SK-N-MC (cell line): ENCODE data around the gene APBA1.

Experiments used
- DNase-seq: peaks from one replicate; pipeline ENCODE4 v3.0.0-alpha.2; 2011; ENCODE audit warnings: low read depth, low spot score
- H3K27ac ChIP-seq: fragments of 200-600 bp; sonication (generic); 2 replicates; pipeline ENCODE4 v1.5.1; 2016; ENCODE audit warnings: mixed run types
- H3K36me3 ChIP-seq: fragments of 200-600 bp; sonication (generic); 2 replicates; pipeline ENCODE4 v1.6.1; 2017; ENCODE audit warnings: antibody characterized with exemption, low read length, mixed read lengths; ENCODE audit not compliant: insufficient read depth
- H3K4me3 ChIP-seq: fragments of 200-600 bp; sonication (generic); 2 replicates; pipeline ENCODE4 v1.5.1; 2016
- H3K9ac ChIP-seq: fragments of 200-600 bp; sonication (generic); 2 replicates; pipeline ENCODE4 v1.8.0; 2017; ENCODE audit warnings: mixed run types, mixed read lengths; ENCODE audit not compliant: insufficient read length
- H3K9me3 ChIP-seq: fragments of 200-600 bp; sonication (generic); 2 replicates; pipeline ENCODE4 v1.6.1; 2017; ENCODE audit warnings: low read depth, mild to moderate bottlenecking, antibody characterized with exemption, low read length, moderate library complexity, mixed read lengths
- EZH2 ChIP-seq: fragments of 200-600 bp; sonication (generic); IDR thresholded peaks from one replicate; pipeline ENCODE4 v1.6.1; 2017; ENCODE audit warnings: antibody characterized with exemption
- FOXP2 ChIP-seq: optimal IDR thresholded peaks from 2 replicates; pipeline ENCODE3; 2011; ENCODE audit warnings: mild to moderate bottlenecking, moderate library complexity; ENCODE audit not compliant: insufficient read depth; ENCODE audit errors: extremely low read length, control extremely low read depth
- POLR2AphosphoS5 ChIP-seq: IDR thresholded peaks from 2 replicates; pipeline ENCODE4 v1.6.1; 2012; ENCODE audit warnings: mild to moderate bottlenecking, low read depth, low read length, borderline replicate concordance

Gene APBA1

DNA sequence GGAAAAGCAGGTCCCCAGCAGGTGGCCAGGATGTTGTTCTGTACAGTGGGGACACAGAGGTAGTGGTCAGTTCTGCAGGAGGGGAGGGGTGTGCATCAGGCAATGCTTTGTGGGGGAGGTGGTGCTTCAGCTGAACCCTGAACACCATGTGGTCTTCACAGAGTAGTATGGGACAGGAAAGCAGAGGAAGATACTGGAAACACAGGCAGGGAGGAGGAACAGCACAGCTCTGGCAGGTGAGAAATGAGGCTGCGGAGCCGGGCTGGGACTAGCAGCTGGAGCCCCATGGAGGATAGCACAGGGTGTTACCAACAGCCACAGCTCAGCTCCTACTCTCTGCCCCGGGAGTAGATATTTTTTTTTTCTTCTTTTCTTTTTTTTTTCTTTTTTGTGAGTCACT lies 185.7 kb downstream of the APBA1 start:
- TF ChIP-seq FOXP2: no peak
- TF ChIP-seq EZH2: no peak
- TF ChIP-seq POLR2AphosphoS5: no peak
- H3K27ac ChIP-seq: no peak overlapping the region
- DNase-seq: no peak
- no peak overlapping the region for H3K9ac ChIP-seq
- no peak overlapping the region for H3K4me3 ChIP-seq
- H3K9me3 ChIP-seq: no peaks in the 10 kb centered on the region
- no peaks in the 10 kb centered on the region for H3K36me3 ChIP-seq

DNA sequence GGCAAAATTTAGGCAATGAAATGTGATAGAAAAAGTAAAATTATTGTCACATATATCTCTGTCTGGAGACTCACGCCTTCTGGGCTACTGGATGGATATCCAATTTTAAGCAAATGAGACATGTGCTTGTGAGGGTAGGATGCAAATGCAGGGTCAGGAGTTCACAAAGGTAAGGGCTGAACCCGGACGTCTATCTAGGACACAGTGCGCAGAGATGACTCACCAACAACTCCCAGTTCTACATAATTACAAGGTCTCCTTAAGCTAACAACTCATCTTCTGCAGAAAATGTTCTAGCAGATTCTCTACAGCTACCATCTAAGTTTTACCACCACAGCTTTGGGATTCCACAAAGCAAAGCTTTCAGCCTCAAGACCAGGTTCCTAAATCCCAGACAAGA lies 186.7 kb downstream of the APBA1 start:
- H3K9ac ChIP-seq: no peak overlapping the region
- DNase-seq: no peak
- no peaks in the 10 kb centered on the region for H3K36me3 ChIP-seq
- no peaks in the 10 kb centered on the region for H3K9me3 ChIP-seq
- H3K27ac ChIP-seq: no peak overlapping the region
- TF ChIP-seq POLR2AphosphoS5 (no peak), EZH2 (no peak), FOXP2 (no peak)
- no peak overlapping the region for H3K4me3 ChIP-seq

DNA sequence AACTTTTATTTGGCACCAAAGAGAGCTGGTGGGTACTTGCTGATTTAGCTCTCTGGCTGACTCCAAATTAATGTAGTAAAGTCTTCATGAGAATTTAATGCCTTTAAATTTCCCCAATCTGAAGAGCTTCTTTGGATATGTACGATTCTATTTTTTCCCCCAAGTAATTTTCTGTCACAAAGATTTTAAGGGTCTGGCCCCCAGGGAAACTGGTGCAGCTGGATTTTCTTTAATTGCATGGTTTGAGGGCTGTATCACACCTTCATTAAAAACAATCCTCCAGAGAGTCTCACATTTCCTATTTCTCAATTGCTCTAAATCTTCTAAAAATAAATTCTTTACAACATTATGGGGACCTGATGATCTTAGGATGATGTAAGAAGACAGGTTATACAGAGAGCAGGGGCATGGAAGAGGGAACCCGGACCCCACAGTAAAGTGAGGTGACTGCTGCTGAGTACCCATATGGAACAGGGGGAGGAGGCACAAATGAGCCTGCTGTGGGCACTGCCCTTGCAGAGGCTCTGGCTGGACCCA lies 188.2 kb downstream of the APBA1 start:
- Histone ChIP-seq H3K9me3 (no peaks in the 10 kb centered on the region), H3K9ac (no peak overlapping the region), H3K4me3 (no peak overlapping the region), H3K36me3 (no peaks in the 10 kb centered on the region), H3K27ac (no peak overlapping the region)
- DNase-seq: no peak
- TF ChIP-seq POLR2AphosphoS5 (no peak), FOXP2 (no peak), EZH2 (no peak)

DNA sequence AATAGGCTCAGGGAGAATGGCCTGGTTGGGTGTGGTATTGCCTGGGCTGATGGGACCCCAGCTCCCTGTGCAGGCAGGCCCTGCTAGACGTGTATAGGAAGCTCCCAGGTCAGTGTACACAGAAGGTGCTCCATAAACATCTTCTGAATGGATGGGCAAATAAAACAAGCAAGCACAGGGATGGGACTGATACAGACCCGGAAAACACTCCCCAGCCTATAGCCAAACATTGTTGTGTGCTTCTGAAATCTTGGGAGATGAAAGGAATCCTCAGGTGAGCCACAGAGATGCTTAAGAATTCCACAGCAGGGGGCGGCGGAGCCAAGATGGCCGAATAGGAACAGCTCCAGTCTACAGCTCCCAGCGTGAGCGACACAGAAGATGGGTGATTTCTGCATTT lies 195.4 kb downstream of the APBA1 start:
- no peak for TF ChIP-seq POLR2AphosphoS5
- no peak for TF ChIP-seq EZH2
- TF ChIP-seq FOXP2: no peak
- Histone ChIP-seq H3K27ac (no peak overlapping the region), H3K36me3 (no peaks in the 10 kb centered on the region), H3K4me3 (no peak overlapping the region), H3K9ac (no peak overlapping the region), H3K9me3 (no peaks in the 10 kb centered on the region)
- DNase-seq: no peak

DNA sequence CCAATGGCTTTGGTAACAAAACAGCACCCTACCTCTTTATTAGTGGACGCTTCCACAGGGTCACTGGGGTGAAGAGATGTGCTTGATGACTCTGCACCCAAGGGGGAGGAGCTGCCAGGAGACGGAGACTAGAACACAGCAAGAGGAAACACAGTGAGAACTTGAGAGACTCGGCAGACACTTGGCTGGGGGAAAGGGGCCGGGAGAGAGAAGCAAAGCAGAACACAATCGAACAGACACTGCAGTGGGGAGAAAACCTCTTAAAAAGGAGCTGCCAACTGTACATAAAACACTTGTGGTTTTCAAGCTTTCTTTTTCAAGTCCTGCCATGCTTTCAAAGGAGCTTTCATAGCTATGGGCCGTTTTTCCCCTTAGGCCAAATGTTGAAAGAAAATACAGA lies 196.2 kb downstream of the APBA1 start:
- Histone ChIP-seq H3K27ac (no peak overlapping the region), H3K36me3 (no peaks in the 10 kb centered on the region), H3K4me3 (no peak overlapping the region), H3K9ac (no peak overlapping the region), H3K9me3 (no peaks in the 10 kb centered on the region)
- no peak for DNase-seq
- TF ChIP-seq POLR2AphosphoS5 (no peak), FOXP2 (no peak), EZH2 (no peak)

DNA sequence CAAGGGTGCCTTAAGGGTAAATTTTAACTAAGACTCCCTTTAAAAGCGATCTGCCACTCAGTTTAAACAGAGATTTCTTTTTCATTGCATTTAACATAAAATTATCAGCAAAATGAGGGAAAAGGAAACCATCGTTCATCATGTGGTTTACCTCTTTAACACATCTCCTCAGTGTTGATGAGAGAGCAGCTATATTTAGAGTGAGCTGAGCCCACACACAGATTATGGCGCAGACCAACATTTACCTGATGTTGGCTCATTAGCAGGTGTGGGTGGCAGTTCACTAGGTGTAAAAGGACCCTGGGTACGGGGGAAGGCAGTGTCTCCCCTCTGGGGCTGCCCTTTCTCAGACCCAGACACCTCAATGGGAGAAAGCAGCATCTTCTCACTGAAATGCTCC lies 197.3 kb downstream of the APBA1 start:
- H3K4me3 ChIP-seq: no peak overlapping the region
- no peak overlapping the region for H3K9ac ChIP-seq
- DNase-seq: no peak
- no peaks in the 10 kb centered on the region for H3K9me3 ChIP-seq
- TF ChIP-seq EZH2 (no peak), POLR2AphosphoS5 (no peak), FOXP2 (no peak)
- no peaks in the 10 kb centered on the region for H3K36me3 ChIP-seq
- no peak overlapping the region for H3K27ac ChIP-seq

DNA sequence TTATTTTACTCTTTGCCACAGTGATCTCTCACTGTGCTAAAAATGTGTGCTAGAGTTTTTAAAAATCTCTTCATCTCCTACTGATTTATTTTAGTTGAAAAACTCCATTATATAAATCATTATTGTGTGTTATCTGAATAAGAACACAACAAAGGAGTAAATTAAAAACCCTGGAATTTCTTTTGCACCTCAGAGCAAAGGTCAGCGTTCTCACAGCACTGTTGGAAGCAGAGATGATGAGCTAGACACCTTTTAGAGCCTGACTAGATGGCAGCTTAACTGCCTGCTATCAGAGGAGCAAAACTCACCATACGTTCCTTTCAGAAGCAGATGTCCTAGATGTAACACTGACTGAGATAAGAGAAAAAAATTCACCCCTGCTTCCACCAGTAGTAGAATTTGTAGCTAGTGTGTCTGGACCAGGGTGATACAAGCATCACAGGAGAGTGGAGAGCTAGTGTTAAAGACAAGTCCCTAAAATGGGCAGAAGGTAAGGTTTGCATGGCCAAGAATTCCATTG lies 200.0 kb downstream of the APBA1 start:
- H3K4me3 ChIP-seq: no peak overlapping the region
- no peaks in the 10 kb centered on the region for H3K9me3 ChIP-seq
- H3K36me3 ChIP-seq: no peaks in the 10 kb centered on the region
- no peak for DNase-seq
- no peak for TF ChIP-seq EZH2
- TF ChIP-seq POLR2AphosphoS5: no peak
- no peak for TF ChIP-seq FOXP2
- no peak overlapping the region for H3K27ac ChIP-seq
- H3K9ac ChIP-seq: no peak overlapping the region

DNA sequence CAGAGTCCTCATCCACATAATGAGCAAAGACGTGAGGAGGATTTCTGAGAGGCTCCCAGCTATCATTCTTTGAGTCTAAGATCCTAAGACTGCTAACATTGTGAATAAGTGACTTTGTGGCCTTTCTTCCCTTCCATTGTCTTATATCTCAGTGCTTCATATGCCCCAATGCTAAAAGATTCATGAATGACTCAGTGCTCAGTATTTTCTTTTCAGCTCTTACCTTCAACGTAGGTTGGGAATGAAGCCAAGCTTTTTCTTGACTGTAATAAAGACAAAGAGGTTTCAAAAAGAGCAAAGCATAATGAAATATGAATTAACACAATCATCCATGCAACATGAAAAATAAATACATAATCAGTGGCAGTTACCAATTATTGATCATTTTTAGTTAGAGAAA lies 200.7 kb downstream of the APBA1 start:
- DNase-seq: no peak
- TF ChIP-seq FOXP2 (no peak), POLR2AphosphoS5 (no peak), EZH2 (no peak)

DNA sequence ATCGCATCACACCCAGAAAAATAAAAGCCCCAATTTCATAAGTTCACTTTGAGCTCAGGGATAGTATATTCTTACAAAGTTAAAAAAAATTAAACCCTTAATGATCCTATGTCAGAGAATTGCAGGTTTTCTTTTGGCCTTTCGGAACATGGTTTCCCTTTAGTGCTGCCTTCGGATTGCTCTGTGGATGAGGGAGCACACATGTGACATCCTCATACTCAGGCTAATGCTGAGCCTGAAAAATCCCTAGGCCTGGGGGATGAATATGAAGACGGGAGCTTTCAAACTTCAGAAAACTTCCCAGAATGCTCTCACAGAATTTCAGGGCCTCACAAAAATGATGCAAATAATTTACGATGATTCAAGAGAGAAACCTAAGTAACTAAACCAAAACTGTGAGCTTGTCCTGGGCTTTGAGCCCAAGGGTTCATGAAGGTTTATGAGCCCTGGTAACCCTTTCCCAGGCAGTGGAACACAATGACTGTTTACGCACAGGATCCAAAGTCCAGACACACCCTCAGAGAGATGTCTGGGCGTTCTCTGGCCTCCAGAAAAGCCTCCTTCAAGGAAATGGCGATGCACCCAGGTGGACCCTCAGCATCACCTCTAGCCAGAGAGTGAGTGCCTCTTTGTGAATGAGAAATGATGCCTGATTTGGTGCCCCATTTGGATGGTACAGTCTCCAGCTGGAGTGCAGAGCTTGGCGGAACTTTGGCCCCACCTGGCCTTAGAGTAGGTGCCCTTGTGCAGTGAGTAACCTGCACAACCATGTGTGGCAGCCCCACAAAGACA lies 201.8 kb downstream of the APBA1 start:
- Histone ChIP-seq H3K36me3 (no peaks in the 10 kb centered on the region), H3K4me3 (no peak overlapping the region), H3K9me3 (no peaks in the 10 kb centered on the region), H3K27ac (no peak overlapping the region), H3K9ac (no peak overlapping the region)
- TF ChIP-seq FOXP2 (no peak), POLR2AphosphoS5 (no peak), EZH2 (no peak)
- DNase-seq: no peak

More for the DNA sequence above, 200.7 kb downstream of the APBA1 start:
- Histone ChIP-seq H3K4me3 (no peak overlapping the region), H3K27ac (no peak overlapping the region), H3K9ac (no peak overlapping the region), H3K36me3 (no peaks in the 10 kb centered on the region), H3K9me3 (no peaks in the 10 kb centered on the region)
